GM21526 (cell line): ENCODE measurements around the gene DCTN2.
A peak's percentile ranks its signal among the peaks of the same experiment; 100 is the strongest.

Source experiments
- ATAC-seq: cut with Tn5 transposase; IDR thresholded peaks from one replicate; pipeline ENCODE4 v1.9.1; 2021; ENCODE audit warnings: moderate library complexity; ENCODE audit not compliant: unreplicated experiment, low FRiP score

DCTN2 gene

GRCh38 chr12:57529831-57530230 lies 17.2 kb downstream of the DCTN2 start:
- no peak for ATAC-seq

- no peak for ATAC-seq
These were observed 18.0 kb downstream of the DCTN2 start for GRCh38 chr12:57528831-57529555.

GRCh38 chr12:57528176-57528575 lies 18.8 kb downstream of the DCTN2 start:
- ATAC-seq = no peak

GRCh38 chr12:57527184-57527583 lies 19.8 kb downstream of the DCTN2 start:
- no peak for ATAC-seq

- ATAC-seq = no peak
These were observed 20.4 kb downstream of the DCTN2 start for GRCh38 chr12:57526477-57527126.

GRCh38 chr12:57525615-57526383 lies 21.2 kb downstream of the DCTN2 start:
- ATAC-seq = no peak

GRCh38 chr12:57524814-57525614 lies 22.0 kb downstream of the DCTN2 start:
- no peak for ATAC-seq

- no peak for ATAC-seq
These were observed 23.0 kb downstream of the DCTN2 start for GRCh38 chr12:57523706-57524614.

- ATAC-seq = no peak
These were observed 23.9 kb downstream of the DCTN2 start for GRCh38 chr12:57522887-57523705.

- peak; percentile 37 for ATAC-seq
These were observed 24.7 kb downstream of the DCTN2 start, which contains the start of gene MBD6 for GRCh38 chr12:57522011-57522886. Gene MBD6, plus strand, starts transcription at chr12:57522824. Its CDS starts 1,480 bp downstream, at chr12:57524304.

GRCh38 chr12:57521525-57522010 lies 25.4 kb downstream of the DCTN2 start:
- no peak for ATAC-seq

GRCh38 chr12:57520053-57520818 lies 26.8 kb downstream of the DCTN2 start, which contains the start of gene DDIT3:
Gene DDIT3, minus strand, starts transcription at chr12:57520514. Its CDS starts 3,108 bp downstream, at chr12:57517406.
- peak; percentile 64 for ATAC-seq

- ATAC-seq = peak; percentile 4
These were observed 27.3 kb downstream of the DCTN2 start for GRCh38 chr12:57519796-57520052.

GRCh38 chr12:57518920-57519795 lies 27.8 kb downstream of the DCTN2 start:
- ATAC-seq = no peak

- ATAC-seq = no peak
These were observed 28.6 kb downstream of the DCTN2 start for GRCh38 chr12:57518176-57518919.
